ENCODE measurements around the gene KDM2A. TPM values are rescaled to one million over a fixed set of nuclear protein-coding genes. Genes with fewer than 3 reads are reported as not detected.

The KDM2A gene
- total RNA-seq, 1 experiment from 2014 or later: 50.4 TPM

- no peak for TF ChIP-seq ZNF274 (IDR thresholded peaks at IDR 0.05; ENCODE audit: low read depth, low read length)
- no peak for TF ChIP-seq YY1 (IDR thresholded peaks at IDR 0.05; ENCODE audit: extremely low read depth, insufficient replicate concordance, low read depth, low read length)
- TF ChIP-seq RAD21 (IDR thresholded peaks at IDR 0.05; ENCODE audit: low read depth): no peak
- TF ChIP-seq EZH2phosphoT487 (IDR thresholded peaks at IDR 0.05; ENCODE audit: borderline replicate concordance): no peak
- TF ChIP-seq ZBTB33 (IDR thresholded peaks at IDR 0.05; ENCODE audit: extremely low read depth, insufficient replicate concordance, low read length): no peak
- TF ChIP-seq SIN3A (IDR thresholded peaks at IDR 0.05; ENCODE audit: low read depth): no peak
- no peak for TF ChIP-seq SRF (IDR thresholded peaks at IDR 0.05; ENCODE audit: low read depth)
- no peak for TF ChIP-seq EGR1 (IDR thresholded peaks at IDR 0.05; ENCODE audit: low read depth)
- TF ChIP-seq CBX3 (IDR thresholded peaks at IDR 0.05; ENCODE audit: low read depth): no peak
- no peak for TF ChIP-seq SP1 (IDR thresholded peaks at IDR 0.05; ENCODE audit: low read depth)
- TF ChIP-seq ZFX (IDR thresholded peaks at IDR 0.05): no peak
- no peak for TF ChIP-seq POLR2AphosphoS5 (IDR thresholded peaks at IDR 0.05; ENCODE audit: low read depth, low read length)
- no peak for TF ChIP-seq CEBPB (IDR thresholded peaks at IDR 0.05; ENCODE audit: low read depth)
- BruUV-seq (replicated peaks): no TSS peak
- ChIA-PET RAD21 (ENCODE audit: low non-redundant PET in 1 of 2, low total read pairs in 2 of 2, uncharacterized antibody in 2 of 2, unreplicated experiment in 2 of 2) (no interaction called here), CTCF (no interaction called here), POLR2A (interaction anchor here (1.2 kb wide), 1 partner anchor 12 kb away, joined by 3 read pairs; no protein-coding TSS in a partner anchor)
- DNase-seq (ENCODE audit: low read depth, low spot score): no peak
- Histone ChIP-seq H4K20me1 (ENCODE audit: insufficient read depth) (no peaks in the 10 kb centered on the region), H3K9me3 (ENCODE audit: control insufficient read depth in 1 of 2, insufficient read depth in 1 of 2, low read depth in 1 of 2, low read length in 2 of 2) (no peaks in the 10 kb centered on the region), H3K4me1 (ENCODE audit: control insufficient read depth in 1 of 2, insufficient read depth in 2 of 2, low read length in 2 of 2) (peaks cover 20% of the 10 kb centered on the region in 2 experiments), H3K4me3 (replicated peaks in 1 of 2; ENCODE audit: low read depth in 1 of 2, low read length in 2 of 2) (no peak overlapping the region), H3K36me3 (ENCODE audit: control insufficient read depth in 1 of 2, insufficient read depth in 2 of 2, low read length in 2 of 2) (peaks cover 63 to 84% of the 10 kb centered on the region in 2 experiments), H3K9ac (ENCODE audit: low read length) (no peak overlapping the region), H3K27ac (ENCODE audit: low read depth, low read length) (no peak overlapping the region), H3K79me2 (ENCODE audit: insufficient read depth, low read length) (peaks cover 32% of the 10 kb centered on the region; the same call in 1 of the 2 replicates), H3K4me2 (ENCODE audit: low read length) (no peak overlapping the region), H3K9me2 (ENCODE audit: insufficient read depth) (no peaks in the 10 kb centered on the region), H2AFZ (ENCODE audit: low read depth, low read length, poor library complexity, severe bottlenecking) (no peak overlapping the region), H3K27me3 (ENCODE audit: insufficient read depth, low read length) (no peaks in the 10 kb centered on the region)
- intact Hi-C loops (cut with micrococcal nuclease): no loop called here
- no peak for ATAC-seq
Measured at GRCh38 chr11:67251841-67252240, 132.8 kb downstream of the KDM2A start.

Measured in HCT116 (cell line).